VCaP (cell line): ENCODE data around the gene HMCN2.

Experiments used
- H3K27ac ChIP-seq: fragments of 450-650 bp; 2 replicates; pipeline ENCODE4 v1.5.1; 2017
- TF ChIP-seq, protein P1 (sequence below): fragments of 450-650 bp; conservative IDR thresholded peaks from 2 replicates; pipeline ENCODE4 v1.5.1; 2017; ENCODE audit warnings: mild to moderate bottlenecking, moderate library complexity

Gene HMCN2

DNA sequence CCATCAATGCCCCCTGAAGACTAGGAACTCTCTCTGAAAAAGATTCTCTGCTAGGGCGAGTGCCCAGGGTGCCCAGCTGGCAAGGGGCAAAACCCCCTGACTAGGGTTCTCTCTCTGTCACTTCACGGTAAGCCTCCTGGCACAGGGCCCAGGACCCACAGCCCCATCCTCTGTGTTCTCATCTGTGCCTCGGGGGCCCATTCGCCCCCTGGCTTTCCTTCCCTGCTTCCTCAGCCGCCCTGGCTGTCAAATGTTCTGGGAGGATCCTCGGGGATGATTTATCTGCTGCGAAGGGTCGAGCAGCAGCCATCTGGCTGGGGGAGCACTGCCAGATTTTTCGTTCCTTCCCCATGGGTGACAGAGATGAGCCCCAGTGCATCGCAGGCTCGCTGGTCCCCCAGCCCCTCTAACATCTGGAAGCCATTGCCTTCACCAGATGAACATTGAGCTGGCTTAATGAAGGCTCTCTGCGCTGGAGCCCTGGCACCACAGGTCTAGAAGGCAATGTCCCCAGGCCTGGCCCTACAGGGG lies 24.2 kb downstream of the HMCN2 start:
- no peak overlapping the region for H3K27ac ChIP-seq
- TF ChIP-seq, protein P1, sequence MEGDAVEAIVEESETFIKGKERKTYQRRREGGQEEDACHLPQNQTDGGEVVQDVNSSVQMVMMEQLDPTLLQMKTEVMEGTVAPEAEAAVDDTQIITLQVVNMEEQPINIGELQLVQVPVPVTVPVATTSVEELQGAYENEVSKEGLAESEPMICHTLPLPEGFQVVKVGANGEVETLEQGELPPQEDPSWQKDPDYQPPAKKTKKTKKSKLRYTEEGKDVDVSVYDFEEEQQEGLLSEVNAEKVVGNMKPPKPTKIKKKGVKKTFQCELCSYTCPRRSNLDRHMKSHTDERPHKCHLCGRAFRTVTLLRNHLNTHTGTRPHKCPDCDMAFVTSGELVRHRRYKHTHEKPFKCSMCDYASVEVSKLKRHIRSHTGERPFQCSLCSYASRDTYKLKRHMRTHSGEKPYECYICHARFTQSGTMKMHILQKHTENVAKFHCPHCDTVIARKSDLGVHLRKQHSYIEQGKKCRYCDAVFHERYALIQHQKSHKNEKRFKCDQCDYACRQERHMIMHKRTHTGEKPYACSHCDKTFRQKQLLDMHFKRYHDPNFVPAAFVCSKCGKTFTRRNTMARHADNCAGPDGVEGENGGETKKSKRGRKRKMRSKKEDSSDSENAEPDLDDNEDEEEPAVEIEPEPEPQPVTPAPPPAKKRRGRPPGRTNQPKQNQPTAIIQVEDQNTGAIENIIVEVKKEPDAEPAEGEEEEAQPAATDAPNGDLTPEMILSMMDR = no peak

DNA sequence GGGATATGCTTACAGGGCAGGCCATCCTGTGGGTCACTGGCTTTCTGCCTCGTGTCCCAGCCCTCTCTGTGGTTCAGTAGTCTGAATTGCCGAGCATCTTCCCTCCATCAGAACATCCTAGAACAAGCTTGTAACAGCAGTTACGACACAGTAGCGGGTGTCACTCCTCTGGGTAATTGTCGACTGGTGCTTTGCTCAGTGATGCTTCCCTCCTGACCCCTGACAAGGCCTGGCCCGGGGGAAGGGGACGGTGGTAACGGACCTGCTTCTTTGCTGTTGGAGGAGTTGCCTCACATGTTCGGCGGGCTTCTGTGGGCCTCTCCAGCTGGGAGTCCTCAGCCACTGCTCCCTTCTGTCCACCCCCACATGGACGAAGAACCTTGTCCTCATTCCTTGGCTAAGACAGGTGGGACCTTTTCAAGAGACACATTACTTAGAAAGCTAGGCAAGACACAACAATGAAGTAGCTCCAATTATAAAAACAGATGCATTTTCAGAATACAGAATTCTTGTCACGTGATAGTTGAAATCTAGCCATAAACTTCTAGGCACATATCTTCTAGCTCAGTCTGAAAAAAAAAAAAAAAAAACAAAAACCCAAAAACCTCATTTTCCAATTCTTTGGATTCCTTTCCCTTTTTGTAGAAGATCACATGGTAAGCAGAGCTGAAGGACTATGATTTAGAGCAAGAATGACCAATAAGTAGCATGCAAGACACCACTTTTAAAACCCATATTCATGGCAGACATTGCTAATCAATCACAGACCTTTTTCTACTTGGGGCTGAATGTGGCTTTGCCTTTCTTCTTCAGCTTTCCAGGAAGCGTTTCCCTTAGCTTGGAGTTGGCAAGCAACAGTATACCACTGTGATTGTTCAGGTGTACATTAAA lies 25.0 kb downstream of the HMCN2 start:
- TF ChIP-seq, protein P1 = no peak
- no peak overlapping the region for H3K27ac ChIP-seq

DNA sequence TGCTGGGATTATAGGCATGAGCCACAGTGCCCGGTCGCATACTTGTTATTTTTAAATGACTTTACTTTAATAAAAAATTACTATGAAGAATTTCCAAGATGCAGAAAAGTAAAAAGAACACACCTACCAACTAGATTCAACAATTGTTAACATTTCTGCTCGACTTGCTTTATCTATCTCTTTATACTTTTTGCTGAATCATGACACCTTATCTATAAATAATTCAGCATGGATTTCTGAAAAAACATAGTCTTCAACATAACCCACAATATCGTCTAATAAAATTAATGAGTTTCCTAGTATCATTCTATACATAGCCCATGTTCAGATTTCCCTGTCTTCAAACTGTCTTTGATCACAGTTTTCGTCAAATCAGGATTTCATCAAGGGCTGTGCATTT lies 25.9 kb downstream of the HMCN2 start:
- TF ChIP-seq, protein P1 = no peak
- no peak overlapping the region for H3K27ac ChIP-seq

DNA sequence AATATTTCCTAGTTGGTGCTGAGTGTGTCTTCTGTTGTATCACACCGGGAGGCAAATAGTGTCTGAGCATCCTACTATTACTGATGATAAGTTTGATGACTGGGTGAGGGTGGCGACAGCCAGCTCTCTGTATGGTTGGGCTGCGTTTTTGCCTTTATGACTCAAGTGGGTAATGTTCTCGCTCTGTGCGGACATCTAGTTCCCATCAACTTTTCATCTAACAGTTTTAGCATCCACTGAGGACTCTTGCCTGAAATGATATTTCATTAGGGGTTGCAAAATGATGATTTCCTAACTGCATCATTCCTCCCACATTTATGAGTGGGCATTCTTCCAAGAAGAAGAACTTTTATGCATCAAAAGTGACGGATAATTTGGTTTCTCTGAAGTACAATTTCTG lies 26.5 kb downstream of the HMCN2 start:
- TF ChIP-seq, protein P1 = no peak
- H3K27ac ChIP-seq = no peak overlapping the region

DNA sequence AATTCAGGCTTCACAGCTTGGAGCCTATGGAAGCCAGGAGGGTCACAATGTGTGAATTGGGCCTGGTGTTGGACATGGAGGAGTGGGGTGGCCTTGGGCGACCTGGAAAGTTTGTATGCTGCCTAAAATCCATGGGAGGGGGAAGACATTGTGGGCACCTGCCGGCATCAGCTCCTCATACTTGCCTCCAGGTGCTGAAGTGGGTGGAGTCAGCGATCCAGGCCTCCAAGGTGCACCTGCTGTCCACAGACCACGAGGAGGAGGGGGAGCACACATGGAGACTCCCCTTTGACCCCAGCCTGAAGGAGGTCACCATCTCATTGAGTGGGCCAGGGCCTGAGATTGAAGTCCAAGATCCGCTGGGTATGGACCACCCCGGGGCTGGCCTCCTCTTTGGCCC lies 29.1 kb downstream of the HMCN2 start:
- TF ChIP-seq, protein P1 = no peak
- no peak overlapping the region for H3K27ac ChIP-seq

DNA sequence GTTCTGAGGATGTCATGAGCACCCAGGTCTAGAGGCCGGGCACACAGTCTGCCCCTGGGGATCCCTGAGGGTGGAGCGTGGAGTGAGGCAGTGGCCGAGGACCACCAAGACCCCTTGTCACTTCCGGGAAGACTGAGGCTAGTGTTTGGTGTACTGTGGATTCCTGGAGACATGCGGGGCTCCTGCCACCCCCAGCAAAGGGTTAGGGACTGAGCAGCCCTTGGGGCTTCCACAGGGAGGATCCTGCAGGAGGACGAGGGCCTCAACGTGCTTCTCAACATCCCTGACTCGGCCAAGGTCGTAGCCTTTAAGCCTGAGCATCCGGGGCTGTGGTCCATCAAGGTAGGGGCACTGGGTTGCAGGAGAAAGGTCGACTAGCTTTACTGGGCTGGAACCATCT lies 29.9 kb downstream of the HMCN2 start:
- H3K27ac ChIP-seq = no peak overlapping the region
- TF ChIP-seq, protein P1 = no peak

DNA sequence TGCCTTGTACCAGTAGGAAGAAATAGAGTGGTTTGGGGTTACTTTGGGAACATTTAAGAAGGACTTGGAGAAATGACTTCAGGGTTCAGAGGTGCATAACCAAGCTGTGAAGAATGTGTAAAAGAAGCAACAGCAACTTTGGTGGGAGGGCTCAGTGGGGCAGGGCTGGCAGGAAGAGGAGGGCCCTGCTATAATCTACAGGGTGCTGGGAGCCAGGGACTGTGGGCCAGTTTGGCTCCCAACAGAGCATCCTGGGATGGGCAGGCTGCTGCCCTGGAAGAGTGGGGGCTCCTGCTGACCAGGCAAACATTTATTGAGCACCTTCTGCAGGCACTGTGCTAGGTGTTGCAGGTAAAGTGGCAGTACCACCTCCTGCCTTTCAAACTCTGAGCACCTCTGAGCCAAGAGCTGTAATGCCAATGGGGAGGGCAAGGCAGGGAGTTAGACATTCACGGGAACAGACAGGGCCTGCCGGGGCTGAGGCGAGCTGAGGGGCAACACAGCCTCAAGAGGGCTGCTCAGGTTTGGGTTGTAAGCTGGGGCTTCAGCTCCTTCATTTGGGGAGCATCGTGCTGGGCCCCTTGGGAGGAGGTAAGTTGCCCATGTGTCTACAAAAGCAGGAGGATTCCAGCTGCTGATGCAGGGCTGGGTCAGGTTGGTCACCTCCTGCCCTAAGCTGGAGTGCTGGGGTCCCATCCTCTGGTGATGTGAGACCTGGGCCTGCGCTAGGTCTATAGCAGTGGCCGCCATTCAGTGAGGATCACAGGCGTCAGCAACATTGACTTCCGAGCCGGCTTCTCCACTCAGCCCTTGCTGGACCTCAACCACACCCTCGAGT lies 30.6 kb downstream of the HMCN2 start:
- TF ChIP-seq, protein P1 = no peak
- H3K27ac ChIP-seq = no peak overlapping the region
